ENCODE results near the gene SACM1L.
A peak's percentile ranks its signal among the peaks of the same experiment; 100 is the strongest.
"Not testable (repeated sequence)": the region's sequence is repeated elsewhere in the genome, so short reads cannot be mapped to it uniquely, and the experiment has no call there.

SACM1L gene

DNA sequence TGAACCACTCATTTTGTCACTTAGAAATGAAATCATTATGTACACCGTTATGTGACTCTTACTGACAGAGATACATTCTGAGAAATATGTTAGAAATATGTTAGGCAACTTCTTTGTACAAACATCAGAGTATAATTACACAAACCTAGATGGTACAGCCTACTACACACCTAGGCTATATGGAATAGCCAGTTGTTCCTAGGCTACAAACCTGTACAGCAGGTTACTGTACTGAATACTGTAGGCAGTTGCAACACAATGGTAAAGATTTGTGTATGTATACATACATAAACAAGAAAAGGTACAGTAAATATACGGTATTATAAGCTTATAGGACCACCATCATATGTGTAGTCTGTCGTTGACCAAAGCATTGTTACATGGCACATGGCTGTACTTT lies 3.7 kb downstream of the SACM1L start:
- DNase-seq (ENCODE audit: low spot score): no peak

DNA sequence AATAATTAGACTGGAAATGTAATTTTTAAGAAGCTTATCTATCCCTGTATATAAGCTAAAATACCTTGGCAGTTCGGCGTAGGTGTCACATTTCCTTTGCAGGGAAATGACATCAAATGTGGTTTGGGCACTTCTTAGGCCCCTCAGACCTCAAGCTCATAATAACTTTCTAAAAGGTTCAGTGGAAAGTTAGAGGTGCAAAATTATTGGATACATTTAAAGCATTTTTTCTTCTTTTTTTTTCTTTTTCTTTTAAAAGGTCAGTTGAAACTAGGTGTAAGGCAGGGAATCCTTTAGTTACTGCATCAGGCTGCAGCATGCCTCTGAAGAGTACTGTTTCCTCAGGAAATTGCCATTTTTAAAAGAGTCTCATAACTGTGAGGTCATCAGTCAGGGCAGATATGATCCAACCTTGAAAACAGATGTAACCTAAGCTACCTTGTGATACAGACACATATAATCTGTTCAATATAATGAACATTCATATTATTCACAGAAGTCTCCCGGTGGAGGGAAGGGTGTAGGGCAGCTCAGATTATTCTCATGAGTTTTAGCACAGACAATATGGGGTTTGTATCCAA lies 4.8 kb downstream of the SACM1L start:
- peak; percentile 50 for DNase-seq (ENCODE audit: low spot score)

DNA sequence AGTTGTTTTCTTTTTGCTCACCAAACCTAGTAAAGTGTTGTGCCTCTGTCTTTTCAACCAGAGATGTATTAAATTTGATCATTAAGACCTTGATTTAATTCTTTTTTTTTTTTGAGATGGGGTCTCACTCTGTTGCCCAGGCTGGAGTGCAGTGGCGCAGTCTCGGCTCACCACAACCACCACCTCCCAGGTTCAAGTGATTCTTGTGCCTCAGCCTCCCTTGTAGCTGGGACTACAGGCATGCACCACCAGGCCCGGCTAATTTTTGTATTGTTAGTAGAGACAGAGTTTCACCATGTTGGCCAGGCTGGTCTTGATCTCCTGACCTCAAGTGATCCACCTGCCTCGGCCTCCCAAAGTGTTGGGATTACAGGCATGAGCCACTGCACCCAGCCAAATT lies 6.0 kb downstream of the SACM1L start:
- not testable (repeated sequence) for DNase-seq (ENCODE audit: low spot score)

DNA sequence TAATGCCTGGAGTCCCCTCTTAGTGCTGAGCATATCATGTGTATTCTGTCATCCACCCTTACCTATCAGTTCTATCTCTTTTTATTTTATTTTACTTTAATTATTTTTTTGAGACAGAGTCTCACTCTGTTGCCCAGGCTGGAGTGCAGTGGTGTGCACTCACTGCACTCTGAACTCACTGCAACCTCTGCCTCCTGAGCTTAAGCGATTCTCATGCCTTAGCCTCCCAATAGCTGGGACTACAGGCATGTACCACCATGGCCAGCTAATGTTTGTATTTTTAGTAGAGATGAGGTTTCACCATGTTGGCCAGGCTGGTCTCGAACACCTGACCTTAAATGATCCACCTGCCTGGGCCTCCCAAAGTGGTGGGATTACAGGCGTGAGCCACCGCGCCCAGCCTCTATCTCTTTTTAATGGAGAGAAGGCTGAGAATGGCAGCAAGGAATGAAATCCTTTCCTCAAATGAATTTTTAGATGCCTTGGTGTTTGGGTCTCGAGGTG lies 11.4 kb downstream of the SACM1L start:
- DNase-seq (ENCODE audit: low spot score): no peak

DNA sequence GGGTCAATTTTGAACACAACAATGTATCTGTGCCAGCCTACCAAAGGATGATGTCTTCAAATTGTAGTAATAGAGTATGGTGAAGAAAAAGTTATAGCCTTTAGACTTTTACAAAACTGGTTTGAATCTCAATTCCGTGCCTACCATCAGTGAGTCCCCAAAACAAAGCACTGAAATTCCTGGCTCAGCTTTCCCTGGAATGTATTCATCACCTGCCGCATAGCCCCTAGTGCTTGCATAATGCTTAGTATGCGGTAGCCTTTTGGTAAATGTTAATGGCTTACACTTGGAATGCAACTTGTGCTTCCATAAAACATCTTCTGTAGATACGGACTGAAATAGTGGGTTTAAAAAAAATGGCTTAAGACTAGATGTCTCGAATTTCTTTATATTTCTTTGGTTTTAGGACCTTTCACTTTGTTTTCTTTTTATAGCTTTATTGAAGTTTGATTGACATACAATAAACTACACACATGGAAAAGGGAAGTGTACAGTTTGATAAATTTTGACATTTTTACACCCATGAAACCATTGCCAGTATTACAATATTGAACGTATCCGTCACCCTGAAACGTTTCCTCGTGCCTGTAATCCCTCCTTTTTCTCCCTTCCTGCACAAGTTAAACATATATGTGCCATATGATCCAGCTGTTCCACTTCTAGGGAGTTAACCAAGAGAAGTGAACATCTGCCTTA lies 12.1 kb downstream of the SACM1L start:
- no peak for DNase-seq (ENCODE audit: low spot score)

DNA sequence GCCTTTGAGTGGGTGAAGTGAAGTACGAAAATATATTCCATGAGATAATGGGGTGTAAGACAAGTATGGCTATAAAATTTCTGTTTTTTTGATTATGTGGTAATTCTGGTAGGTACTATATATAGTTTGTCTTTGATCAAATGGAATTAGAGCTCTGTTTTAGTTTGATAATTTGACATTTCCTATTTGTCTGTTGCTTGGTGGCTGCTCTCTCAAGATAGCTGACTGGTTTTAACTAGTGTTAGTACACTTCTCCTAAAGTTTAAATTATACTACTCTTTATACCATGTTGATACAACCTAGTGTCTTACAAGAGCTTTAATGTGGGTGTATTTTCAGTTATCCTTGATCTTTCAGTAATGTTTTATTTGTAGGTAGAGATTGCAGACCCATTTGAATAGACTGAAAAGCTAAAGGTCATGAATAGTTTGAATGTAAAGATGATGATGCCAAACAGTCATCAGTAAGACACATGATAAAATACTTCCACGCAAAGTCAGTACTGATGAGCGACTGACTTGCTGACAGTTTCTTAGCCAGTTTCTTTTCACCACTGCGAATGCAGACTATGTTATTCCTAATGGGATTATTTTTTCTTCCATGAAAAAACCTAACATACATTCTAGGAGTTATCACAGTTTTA lies 15.2 kb downstream of the SACM1L start:
- DNase-seq (ENCODE audit: low spot score): no peak

DNA sequence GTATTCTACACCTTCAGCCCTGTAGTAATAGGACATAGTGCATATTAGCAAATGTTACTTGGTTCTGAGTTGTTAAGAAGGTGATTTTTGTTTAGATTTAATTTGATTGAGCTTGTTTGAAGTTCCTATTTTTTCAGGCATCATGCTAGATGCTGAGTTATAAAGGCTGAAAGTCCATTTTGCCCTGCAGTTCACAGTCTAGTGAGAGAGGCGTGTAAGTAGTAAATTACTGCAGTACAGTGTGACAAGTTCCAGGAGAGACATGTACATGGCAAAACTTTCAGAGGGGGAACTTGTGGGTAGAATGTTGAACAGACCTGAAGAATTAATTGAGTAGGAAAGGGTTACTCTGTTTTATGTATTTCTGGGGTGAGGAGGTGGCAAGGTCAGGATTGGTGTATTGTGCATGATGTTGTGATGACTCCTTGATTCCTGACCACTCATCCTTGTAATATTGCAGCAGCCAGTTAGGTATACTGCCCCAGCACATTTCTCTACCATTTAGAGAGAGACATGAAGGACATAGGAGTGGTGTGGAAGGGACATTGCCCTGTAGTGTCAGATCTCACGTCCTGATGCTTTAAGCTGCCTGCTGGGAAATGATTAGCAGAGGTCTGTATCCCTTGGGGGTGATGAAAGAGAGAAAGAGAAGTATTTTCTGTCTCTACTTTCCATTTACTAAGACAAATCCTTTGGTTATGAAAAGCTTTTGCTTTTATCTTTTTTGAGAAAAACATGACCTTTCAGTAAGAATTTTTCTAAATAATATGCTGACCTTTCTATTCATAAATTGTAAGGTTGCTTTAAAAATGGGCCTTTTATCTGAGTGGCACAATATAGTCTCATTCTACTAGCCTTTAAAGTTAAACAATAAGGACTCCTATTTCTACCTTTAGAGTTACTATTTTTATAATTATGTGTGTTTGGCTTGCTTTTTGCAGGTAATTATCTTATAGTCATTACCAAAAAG lies 16.9 kb downstream of the SACM1L start:
- no peak for DNase-seq (ENCODE audit: low spot score)

DNA sequence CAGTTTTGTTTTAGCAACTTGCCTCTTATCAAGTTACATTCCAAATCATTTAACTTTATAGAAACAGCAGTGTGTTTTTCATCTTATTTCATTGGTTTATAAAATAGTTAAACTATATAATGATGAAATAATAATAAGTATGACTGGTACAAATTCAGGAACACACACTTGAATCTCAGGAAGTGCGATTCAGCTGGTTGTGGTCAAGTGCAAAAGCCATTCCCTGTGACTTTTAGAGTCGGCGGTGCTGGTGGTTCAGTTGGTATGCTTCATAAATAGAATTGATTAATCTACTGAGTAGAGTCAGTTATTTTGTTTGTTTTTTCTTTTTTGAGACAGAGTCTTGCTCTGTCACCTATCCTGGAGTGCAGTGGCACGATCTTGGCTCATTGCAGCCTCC lies 22.7 kb downstream of the SACM1L start:
- DNase-seq (ENCODE audit: low spot score): no peak

DNA sequence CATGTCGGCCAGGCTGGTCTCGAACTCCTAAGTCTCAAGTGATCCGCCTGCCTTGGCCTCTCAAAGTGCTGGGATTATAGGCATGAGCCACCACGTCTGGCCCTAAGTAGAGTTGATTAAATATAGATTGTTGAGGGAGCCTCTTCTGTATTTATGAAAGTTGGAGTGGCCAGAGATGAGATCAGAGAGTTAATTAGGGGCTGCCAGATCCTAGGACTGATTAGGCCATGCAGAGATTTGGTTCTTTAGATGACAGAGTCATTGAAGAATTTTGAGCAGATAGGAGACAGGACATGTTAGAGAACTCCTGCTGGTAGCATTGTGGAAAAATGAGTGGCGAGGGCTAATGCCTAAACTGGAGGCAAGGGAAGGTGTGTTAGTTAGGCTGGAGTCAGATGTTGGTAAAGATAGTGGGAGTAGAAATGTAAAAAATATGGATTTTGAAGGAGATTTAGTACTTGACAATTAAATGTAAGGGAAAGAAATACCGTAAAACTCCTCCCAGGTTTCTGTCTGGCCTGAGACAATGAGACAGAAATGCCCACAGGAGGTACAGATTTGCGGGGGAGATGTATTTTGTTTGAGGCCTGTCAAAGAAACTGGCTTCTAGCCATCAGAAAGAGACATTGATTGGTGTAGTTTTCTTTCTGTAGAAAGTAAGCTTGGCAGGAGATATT lies 23.4 kb downstream of the SACM1L start:
- DNase-seq (ENCODE audit: low spot score): no peak

DNA sequence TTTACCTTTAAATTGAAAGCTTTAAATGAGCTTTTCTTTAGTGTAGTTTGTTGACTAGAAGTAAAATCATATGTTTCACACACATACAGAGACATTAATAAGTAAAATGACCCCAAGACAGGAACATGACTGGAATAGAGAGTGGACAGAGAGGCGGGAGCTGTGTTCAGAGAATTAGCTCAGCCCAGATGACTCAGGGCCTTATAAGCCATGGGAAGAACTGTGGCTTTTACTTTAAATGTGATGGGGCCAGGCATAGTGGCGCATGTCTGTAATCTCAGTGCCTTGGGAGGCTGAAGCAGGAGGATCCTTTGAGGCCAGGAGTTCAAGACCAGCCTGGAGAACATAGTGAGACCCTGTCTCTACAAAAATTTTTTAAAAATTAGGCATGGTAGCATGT lies 26.7 kb downstream of the SACM1L start:
- DNase-seq (ENCODE audit: low spot score): no peak

DNA sequence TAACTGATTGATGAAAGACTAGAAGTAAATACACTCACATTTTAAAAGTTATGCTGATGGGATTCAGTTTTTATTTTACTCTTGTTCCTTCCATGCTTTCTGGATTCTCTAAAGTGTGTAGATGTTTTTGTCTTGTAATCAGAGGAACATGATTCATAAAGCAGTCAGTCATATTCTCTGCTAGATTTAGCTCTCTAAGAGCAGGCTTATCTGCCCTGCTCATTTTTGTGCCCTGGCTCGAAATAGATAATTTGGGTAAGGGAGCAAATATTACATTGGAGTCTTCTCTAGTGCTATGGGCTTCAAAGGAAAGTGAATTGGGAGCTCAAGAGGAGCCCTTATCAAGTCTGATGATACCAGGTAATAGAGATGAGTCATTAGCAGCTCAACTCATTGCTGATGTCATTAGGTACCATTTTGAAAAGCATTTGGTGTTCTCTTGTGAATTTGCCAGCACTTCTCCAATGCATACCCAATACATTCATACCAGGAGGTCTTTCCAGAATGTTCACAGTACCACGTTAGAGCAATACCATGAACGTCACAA lies 27.7 kb downstream of the SACM1L start:
- DNase-seq (ENCODE audit: low spot score): no peak

DNA sequence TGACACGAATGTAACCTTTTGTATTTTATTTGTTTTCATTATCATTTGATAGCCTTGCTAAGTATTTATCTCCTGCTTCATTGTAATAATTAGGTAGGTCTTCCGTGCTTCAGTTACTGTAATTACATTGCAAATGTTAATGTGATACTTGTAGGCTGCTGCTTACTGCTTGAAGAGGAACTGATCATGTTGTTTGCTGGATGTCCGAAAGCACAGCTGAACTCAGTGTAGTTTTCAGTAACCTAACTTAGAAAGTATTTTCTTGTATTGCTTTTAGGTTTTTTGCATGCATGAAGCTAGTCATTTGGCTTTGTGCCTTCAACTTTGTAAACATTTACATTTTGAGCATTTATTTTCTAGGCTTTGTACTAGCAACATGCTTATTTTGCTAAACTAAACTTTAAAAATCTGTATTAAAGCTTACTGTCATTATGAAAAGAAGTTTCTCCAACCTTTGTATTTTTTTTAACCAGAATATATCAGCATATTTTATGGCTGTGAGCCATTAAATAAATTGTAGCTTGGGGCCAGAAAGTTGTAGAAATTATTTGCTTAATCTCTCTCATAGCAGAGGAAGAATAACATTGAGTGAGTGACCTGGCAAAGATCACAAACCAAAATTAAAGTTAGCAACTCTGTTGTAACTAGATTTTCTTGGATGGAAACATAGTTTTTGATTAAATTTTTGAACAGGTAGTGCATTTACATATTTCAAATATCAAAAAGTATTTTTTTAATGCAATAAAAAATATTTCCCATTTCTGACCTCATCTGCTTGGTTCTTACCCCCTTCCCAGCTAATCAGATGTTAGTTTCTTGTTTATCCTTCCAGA lies 30.7 kb downstream of the SACM1L start:
- no peak for DNase-seq (ENCODE audit: low spot score)

DNA sequence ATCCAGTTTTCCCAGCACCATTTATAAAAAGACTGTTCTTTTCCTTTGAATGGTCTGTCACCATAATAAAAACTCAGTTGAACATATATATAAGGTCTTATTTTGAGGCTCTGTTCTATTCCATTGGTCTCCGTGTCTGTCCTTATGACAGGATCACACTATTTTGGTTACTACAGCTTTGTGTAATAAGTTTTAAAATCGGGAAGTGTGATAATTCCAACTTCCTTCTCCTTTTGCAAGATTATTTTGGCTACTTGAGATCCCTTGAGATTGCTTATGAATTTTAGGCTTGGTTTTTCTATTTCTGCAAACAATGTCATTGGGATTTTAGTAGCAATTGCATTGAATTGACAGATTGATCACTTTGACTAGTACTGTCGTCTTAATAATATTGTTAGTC lies 35.7 kb downstream of the SACM1L start:
- no peak for DNase-seq (ENCODE audit: low spot score)

DNA sequence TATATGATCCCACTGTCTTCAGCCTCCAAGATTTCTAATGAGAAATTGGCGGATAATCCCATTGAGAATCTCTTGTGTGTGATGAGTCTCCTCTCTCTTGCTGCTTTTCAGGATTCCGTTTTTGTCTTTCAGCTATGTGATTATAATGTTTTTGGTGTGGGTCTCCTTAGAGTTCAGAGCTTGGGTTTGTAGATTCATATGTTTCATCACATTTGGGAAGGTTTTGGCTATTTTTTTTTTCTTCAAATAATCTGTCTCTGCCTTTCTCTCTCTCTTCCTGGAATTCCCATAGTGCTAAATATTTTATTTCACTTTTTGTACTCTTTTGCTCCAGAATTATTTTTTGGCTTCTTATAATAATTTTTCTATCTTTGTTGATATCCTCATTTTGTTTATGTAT lies 40.4 kb downstream of the SACM1L start:
- no peak for DNase-seq (ENCODE audit: low spot score)

DNA sequence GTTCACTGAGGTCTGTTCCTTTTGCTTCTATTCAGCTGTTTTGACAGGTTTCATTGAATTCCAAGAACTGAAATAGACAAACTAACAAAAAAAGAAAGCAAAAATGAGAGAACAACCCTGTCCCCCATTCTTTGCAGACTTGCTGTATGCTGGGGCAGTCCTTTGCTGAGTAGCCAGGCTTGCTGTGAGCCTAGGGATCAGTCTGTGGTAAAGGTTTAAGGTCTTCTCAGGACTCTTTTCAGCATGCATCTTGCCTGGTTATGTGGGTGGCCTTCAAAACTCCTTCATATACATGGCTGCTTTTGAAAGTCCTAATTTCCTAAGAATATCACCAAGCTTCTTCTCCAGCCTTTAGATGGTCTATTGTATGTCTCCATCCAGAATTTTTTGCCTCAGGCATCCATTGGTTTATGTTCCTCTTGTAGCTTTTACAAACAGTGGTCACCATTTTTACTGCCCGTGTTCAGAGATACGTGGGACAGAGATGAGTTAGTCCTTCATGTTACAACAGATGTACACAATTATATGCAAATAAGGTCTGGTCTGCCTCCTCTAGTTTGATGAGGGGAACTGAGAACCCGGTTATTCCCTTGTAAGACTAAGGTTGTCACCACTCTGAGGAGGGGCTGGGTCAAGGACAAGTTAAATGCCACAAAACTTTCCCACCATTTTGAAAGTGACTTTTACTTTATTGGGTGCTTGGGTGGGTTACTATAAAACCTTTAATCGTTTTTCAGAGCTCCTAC lies 41.4 kb downstream of the SACM1L start:
- no peak for DNase-seq (ENCODE audit: low spot score)

DNA sequence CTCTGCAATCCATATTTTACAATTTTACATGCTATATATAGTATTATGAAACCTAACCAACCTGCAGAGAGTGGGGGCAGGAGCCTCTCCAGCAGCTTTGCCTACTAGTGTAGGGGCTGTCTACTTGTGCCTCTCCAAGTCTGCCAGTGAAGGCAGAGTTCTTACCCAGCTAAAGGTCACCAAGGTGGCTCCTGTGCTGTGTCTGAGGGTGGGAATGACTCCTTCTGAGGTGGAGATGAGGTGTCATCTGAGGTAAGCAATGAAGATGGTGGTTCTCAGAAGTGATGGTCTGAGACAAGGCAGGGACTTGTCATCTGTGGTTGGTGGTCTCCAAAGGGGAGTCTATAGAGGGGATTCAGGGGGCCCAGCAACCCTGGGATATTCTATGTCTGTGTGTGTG lies 47.5 kb downstream of the SACM1L start:
- DNase-seq (ENCODE audit: low spot score): no peak

DNA sequence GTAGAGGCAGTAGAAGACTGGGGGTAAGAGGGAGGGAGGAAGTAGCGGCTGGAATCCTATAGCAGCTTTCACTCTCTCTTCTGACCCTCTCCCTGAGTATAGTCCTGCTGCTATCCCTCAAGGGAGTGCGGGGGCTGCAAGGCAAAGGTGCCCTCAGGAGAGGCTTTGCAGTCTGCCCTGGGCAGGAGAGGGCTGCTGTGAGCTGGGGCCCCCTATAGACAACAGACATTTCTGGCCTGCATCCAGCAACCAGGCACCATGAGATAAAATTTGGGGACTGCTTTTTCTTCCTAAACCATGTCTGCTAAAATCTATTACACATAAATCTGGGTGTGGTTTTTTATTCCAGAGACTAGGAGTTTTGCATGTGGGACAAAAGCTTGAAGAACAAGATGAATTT lies 48.0 kb downstream of the SACM1L start:
- DNase-seq (ENCODE audit: low spot score): no peak

DNA sequence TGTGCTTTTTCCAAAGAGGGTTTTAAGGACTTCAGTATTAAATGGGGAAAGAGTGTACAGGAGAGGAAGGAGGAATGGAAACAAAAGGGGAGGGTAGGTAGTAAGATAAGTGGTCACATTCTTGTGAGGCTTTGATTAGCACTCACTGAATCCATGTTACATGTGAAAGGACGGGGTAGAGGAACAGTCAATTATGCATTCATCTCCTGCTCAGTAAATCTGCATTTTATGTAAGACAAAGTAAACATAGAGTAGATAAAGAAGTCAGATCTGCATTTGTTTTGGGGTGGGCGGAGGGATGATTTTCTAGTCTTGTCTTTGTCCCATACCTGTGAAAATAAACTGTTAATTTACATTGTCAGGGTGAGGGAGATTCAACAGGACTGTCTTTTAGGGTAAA lies 50.8 kb downstream of the SACM1L start:
- no peak for DNase-seq (ENCODE audit: low spot score)

DNA sequence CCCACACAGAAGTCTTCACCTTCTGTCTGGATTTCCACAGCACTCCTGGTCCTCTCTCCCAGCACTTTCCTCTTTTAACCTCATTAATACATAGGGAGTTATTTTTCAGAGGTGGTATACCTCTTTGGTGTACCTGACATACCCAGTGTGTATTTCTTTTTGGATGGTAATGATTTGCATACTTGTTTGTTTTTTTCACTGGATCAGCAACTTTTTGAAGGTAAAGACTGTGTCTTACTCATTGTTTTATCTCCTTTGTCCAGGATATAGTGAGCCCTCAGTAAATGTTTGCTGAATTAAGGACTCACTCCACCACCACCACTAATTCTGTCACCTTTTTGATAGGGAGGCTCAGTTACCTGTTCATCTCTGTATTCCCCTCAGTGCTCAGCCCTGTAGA lies 52.1 kb downstream of the SACM1L start:
- DNase-seq (ENCODE audit: low spot score): no peak
